CD1c-positive myeloid dendritic cell (primary cell): ENCODE data around the gene ALDH1A1.

Experiments
- DNase-seq: peaks from one replicate; pipeline ENCODE4 v3.0.0-alpha.2; 2016; ENCODE audit errors: extremely low spot score

The ALDH1A1 gene

DNA sequence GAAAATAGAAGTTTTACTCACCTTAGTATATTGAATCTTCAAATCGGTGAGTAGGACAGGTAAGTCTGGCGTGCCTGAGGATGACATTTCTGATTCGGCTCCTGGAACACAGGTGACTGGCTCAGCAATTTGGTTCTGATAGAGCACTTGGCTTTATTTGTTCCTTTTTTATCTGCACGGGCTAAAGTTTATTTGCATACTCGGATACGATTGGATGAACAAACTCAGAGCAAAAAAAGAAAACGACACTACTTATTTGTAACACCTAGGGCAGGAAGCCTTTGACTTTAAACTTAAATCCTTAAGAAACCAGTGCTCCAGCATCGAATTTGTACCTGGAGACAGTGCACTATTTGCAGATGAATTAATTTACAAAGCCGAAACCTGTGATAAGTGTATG is at the start of gene ALDH1A1:
Gene ALDH1A1 (minus strand): TSS at position 140 of the 400 bp plus-strand sequence. CDS start 53 bp downstream, at position 87.
- peak; percentile 58 for DNase-seq

DNA sequence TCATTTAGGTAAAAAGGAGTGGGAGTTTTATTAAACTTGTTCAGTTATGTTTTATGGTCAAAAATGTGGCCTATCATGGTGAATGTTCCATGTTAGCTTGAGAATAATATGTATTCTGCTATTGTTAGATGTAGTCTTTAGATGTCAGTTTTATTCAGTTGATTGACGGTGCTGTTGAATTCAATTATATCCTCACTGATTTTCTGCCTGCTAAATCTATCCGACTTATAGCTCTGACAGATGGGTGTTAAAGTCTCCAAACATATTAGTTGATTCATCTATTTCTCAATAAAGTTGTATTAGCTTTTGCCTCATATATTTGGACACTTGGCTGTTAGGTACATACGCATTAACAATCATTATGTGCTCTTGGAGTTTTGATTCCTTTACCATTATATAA is 49.0 kb upstream of the ALDH1A1 start:
- no peak for DNase-seq

DNA sequence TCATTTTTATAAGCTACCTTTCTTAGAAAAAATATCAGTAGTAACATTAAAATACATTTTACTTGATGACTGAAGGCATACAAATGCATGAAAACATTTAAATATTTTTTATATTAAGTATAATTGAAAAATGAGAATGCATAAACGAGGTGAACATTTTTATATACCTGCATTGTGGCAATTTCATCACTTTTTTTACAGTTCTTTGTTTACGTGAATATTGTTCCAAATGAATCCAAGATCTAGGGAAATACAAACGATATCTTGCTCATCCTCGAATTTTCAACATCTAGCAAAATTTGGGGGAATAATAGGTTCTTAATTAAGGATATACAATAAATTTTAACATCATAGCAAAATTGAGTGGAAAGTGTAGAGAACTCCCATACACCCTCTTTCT is 45.5 kb upstream of the ALDH1A1 start:
- no peak for DNase-seq

DNA sequence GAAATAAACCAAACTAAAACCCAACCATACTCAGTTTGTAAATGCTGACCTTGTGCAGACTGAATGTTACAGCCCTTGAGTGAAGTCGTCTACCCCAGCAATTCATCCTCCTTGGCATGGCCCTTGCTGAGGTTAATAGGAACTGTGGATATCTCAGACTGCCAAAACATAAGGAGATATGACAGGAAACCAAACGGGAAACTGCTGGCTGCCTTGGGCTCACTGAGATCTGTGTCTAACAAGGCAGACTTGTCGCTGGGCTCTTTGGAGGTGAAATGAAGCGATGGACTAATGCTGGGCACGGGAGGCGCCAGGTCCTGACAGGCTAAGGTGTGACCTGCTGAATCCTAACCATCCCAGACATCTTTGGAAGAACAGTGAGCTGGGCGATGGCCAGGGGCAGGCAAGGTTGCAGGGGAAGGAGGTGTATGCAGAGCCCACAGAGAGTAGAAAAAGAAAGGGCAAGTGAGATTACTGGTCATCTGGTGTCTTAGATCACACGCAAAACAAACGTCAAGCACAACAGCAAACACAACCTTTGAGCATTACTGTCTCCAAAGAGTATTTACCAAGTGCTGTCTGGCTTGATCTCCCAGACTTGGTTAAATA is 44.6 kb upstream of the ALDH1A1 start:
- no peak for DNase-seq

DNA sequence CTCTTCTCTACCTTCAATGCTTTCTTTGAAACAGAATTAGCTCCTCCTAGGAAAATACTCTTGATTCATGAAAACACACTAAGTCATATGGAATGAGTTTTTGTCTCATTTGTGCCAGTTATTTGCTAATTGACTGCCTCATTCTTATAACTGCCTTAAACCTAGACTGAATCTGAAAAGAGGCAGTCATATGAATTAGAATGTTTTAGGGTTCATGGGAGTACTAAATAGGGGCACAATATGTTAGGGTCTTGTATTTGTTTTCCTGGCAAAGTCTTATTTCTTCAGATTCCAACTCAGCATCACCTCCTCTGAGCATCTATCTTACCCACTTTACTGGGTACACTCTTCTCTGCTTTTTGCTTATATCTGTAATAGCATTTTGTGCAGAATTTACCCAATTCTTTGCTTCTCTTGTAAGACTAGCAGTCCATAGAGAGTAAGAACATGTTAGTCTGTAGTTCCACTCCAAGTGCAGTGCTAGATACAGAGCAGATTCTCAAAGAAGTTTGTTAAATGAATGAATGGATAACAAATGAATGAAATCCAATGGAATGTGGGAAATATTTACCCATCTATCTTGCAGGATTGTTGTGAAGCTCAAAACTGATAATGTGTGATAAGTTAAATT is 43.9 kb upstream of the ALDH1A1 start:
- no peak for DNase-seq

DNA sequence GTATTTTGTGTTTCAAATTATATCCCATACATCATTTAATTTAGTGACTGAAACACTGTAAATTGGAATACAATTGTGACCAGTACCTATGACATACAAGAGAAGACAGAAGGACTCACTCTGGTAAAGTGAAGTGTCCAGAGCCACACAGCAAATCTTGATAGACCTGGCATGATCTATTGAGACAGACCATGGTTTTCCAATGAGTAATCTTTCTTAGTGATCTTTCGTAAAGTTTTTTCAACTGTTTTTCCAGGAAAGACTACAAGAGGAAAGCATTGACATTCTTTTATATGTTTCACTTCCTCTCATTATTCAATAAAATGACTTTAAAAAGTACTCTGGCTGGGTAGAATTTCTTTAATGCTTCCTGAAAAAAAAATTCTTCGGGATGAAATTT is 43.3 kb upstream of the ALDH1A1 start:
- no peak for DNase-seq

DNA sequence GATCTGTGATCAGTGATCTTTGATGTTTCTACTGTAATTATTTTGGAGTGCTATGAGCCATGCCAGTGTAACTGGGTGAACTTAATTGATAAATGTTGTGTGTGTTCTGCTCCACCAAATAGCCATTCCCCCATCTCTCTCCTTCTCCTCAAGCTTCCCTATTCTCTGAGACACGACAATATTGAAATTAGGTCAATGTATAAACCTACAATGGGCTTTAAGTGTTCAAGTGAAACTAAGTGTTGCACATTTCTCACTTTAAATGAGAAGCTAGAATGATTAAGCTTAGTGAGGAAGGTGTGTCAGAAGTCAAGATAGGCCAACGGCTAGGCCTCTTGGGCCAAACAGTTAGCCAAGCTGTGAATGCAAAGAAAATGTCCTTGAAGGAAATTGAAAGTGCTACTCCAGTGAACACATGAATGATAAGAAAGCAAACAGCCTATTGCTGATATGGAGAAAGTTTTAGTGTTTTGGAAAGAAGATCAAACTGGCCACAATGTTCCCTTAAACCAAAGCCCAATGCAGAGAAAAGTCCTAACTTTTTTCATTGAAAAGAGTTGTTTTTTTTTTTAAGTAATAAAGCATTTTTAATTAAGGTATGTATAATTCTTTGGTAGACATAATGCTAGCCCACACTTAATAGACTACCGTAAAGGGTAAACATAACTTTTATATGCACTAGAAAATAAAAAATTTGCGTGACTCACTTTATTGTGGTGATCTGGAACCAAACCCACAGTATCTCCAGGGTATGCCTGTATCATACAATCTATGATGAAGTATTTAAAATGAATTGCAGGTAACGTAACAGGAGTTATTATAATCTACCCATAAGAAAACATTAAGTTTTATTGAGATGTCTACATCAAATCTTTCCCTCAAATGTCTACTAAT is 42.5 kb upstream of the ALDH1A1 start:
- DNase-seq: no peak

DNA sequence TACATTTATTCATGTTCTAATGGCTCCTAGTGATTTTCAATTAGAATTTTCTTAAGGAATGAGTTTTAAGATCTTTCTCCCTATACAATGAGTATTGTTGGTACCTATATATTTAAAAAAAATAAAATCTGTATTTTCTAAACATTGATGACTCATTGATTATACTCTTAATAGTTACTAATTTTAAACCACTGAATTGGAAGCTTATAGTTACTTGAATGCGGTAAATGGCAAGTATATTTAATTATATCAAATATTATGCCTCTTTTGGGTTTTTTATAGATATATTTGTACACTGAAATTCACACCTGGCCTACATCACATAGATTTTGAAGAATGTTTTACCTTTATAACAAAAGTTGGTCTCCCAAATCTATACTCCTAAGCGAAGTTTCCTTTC is 38.9 kb upstream of the ALDH1A1 start:
- DNase-seq: no peak

DNA sequence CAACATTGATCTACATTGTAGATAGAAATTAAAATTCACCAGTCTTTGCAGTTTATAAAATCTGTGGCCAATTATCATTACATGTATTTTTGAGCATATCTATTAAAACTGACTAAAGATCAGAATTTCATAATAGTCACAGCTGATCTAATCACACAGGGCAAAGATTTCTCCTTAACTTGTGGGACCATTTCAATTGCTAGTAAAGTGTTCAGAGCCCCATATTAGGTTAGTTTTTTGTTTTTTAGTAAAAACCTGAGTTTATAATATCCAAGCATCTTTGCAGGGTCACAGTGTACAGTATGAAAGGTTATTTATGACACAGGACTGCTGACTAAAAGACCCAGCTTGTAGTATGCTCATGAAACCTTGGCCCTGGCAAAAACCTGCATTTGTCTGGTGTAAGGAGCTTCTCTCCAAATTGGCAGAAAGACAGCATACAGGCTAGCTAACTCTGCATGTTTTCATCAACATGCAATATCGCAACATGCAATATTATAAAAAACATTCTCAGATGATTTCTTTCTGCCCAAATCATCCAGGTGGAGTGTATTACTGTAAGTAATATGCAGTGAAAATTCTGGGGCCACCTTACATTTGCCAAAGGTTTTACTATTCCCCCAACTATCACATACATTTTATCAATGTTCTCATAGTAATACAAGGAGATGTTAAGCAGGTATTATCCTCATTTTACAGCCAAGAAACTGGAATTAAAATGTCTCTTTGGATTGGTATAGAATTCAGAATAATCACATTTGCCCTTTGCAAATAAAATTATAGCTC is 37.7 kb upstream of the ALDH1A1 start:
- DNase-seq: no peak

DNA sequence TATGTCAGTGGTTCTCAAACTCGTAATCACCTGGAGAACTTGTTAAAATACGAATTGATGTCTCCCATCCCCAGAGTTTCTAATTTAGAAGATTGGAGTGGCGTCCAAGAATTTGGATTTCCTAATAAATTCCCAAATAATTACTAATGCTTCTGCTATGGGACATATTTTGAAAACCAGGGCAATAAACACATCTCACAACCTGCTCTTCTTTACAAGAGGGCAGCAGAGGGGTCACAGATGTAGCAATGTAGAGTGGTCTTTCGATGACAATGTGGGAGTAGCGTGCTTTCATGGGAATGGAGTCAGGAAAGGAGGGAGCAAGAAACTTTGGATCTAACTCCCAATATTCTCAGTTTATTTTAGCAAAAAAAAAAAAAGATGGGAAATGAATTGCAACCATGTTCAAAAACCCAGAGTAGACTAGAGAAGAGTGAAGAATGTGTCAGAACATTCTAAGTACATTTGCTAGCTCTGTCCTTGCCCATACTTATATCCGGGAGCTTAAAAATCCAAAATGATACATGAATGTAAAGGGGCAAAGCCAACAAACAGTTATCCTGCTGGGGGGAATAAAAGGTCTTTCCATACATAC is 33.8 kb upstream of the ALDH1A1 start:
- DNase-seq: no peak

DNA sequence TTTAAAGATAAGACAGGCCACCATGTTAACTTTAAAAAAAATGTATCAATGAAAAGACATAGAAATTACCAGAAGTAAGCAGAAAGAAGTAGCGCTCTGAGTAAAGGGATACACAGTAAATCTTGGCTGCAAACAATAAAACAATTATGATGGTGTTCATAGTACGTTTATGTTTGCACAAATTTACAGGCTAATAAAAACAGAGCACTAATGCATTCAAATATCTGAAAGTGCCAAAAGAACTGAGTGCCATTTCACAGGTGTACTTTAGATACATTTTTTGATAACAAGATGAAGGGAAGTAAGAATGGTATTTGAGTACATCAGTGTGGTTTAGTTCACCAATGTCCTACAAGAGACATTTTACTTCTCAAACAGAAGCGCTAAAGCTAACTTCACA is 32.9 kb upstream of the ALDH1A1 start:
- no peak for DNase-seq

DNA sequence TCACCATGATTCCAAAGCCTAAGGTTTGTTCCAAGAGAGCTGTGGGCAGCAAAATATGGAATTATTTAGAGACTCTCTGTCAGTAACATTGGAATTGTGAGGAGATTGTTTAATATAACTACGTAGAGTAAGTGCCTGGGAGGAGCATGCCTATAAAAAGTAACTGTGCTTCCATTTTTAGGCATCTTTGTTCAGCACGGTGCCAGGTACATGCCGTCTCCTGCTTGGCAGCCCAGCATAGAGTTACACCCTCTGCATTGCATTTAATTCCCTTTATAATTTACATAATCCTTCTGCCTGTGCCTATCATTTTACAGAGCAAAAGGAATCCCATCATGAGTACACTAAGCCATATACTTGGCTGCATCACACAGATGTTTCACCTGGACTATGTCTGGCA is 32.1 kb upstream of the ALDH1A1 start:
- DNase-seq: no peak

DNA sequence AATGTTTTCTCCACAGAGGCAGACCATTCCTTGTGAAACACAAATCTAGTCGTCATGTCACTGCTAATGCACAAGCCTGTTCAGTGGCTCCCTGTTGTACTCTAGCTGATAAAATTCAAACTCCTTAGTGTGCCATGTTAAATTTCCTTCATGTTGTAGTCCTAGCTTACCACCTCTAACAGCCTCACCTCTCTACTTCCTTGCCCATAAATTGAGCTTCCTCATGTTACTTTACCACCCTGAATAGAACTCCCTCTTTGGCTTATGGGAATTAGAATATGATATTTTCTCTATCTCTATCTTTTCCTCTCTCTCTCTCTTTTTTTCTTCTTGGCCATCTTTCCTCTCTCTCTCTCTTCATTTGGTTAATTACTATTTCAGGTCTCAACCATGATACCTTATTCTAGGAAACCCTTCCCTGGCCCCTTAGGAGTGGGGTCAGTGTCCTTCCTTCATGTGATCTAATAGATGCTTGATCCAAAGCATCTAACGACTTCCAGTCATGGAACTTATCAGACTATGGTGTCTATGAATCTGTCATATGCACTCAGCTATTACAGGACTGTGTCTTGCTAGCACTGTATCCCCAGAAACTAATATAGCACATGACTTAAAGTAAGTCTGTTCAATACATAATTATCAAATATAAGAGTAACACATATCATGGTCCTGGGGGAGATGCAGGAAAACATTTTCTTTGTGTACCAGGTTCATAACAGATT is 31.5 kb upstream of the ALDH1A1 start:
- no peak for DNase-seq

DNA sequence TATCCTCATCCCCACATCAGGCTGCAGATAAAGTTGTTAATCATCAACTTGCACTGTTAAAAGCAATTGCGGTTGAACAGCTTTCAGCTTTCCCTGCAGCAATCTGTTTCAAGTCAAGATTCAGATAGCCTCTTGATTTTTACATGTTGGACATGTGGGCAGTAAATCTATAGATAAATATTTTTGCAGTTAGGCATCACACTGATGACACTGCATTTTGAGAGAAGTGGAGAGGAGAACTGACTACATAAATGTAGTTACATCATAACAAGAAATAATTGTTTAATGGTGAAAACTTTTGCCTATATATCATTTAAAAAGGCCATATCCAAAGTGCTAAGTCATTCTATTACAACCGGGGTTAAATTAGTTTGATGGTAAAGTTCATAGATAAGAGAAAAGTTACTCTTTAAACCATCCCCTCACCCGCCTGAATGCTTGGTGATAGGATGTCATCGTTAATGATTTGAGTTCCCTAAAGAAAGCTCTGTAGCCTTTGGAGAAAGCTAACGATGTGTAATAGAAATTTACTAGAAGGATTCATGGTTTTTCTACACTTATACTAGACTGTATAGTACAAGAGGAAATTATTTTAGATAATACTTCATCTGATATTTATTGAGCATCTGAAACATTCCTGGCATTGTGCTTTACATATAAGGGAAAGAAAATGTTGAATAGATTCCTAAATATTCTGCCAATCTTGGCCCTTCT is 30.8 kb upstream of the ALDH1A1 start:
- no peak for DNase-seq

DNA sequence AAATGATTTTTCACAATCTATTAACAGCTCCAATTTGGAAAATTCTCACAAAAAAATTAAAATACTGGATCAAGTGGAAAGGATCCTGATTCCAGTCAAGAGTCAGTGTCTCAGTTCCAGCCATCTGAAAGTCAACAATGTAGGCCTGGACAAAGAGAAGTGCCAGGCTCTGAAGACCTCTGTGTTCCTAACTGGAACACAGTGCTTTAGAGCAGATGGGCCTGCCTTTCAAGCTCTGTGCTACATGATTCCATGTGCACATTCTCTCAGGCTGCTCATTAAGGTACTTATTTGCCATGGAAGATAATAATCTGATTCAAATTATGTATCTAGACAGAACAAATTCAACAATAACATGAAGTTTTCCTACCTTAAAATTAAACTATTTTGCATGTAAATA is 30.2 kb upstream of the ALDH1A1 start:
- no peak for DNase-seq

DNA sequence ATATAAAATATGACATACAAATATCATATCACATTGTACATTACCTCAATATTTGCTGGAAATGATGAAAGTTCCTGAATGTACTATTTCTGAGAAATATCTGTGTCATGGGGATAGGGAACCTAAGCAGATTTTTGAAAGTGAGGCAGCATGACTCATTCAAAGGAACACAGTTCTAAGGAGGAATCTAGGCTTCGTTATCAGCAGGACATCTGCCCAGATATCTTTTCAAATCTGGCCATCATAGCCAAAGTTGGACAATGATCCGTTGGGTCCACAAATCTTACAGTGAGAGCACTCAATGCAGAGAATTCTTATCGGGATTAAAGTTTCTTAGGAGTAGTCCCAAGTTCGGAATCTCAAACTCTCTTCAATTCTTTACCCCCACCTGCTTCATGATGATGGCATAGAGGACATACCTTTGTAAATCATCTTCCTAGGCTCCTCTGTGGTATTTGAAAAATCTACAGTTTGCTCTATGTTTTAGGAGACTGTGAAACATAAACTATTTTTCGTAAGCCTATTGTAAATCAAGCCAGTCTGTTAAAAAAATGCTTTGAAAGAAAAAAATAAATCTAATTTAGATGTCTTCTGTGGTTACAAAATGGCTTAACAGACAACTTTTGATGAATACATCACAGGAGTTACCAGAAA is 29.4 kb upstream of the ALDH1A1 start:
- DNase-seq: peak; percentile 25

DNA sequence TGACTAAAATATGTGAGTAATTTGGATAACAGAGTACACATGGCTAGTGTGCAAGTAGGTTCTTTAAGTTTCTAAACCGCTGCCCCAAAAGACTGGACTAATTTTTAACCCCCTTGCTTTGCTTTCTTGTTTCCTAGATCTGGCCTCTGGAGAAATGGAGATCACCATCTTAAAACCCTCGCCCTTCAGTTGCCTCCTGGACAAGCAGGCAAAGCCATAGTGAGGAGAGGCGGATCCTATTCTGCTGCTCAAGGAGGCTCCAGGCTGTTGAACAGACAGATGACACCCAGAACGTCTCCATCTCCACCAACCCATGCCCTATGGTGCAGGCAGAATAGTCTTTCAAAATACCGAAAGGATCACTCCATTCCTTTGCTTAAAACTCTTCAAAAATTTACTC is 28.6 kb upstream of the ALDH1A1 start:
- DNase-seq: no peak

DNA sequence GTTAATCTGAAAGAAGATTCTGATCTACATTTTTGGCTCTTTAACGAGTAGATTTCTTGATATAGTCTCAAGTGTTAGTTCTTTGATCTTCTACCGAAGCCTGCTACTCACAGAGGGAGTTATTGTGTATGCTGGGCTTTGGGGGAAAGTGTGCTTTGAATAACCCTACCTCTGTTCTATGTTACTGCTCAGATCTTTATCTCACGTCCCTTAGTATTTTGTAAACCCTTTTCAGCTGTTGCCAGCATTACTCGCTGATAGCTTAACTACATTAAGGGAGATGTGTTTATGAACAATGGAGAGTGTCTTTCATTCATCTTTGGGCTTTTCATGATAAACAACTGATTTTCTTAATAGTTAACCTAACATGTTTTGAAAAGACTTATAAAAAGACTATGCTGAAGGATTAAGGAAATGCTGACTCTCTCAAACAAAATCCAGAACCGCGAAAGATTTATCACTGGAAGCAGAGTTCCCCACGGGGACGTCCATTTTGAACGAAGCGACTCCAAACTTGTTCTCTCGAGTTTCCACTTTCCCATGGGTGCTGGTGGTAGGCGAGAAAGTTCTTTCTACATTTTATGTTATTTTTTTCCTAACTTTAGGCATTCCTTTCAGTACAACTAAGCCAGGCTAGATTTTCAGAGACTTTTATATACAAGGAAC is 27.9 kb upstream of the ALDH1A1 start:
- no peak for DNase-seq

DNA sequence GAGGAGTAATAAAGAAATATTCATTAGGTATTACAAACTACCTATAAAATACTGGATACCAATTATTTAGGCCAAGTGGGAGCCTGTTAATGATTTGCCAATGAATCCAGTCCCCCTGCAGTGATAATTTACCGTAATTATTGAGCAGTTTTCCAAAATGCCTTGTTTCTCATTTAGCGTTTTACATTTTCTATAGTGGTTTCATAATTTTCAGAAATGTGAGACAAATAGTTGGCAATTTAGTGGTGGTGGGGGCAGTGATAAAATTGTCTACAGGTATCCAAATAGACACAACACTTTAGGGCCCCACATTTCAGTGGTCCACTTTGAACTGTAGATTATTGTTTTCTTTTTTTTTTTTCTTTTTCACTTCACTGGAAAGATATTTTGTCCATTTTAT is 27.3 kb upstream of the ALDH1A1 start:
- no peak for DNase-seq
